ENCODE results near the gene TEKT2. TPM values are rescaled to one million over a fixed set of nuclear protein-coding genes. Genes with fewer than 3 reads are reported as not detected.

The TEKT2 gene
- total RNA-seq, 4 donors from 2014 or later: 0.24 to 1.1 (median 0.44) TPM; not detected in 1

DNA sequence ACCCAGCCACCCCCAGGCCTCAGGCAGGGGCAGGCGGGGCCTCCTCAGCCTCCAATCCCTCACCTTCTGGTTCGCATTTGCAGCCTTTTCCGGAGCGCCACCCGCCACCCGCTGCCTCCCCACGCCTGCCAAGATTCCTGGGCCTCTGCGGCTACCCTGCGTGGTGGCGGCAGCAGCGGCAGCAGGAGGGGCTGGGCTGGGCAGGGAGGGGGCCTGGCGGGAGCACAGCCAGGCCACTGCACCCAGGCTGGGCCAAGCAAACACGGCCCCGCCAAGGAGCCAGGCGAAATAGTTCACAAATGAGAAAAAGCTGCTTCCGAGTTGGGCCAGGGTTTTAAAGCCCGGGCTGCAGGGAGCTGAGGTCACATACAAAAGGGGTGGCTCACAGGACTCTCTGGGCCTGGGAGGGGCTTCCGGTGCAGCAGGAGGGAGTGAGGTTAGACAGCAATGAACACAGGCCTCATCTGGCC, 31.3 kb downstream of the TEKT2 start:
- no peak for TF ChIP-seq CTCF (IDR thresholded peaks at IDR 0.05)
- ATAC-seq (ENCODE audit: low FRiP score): no peak
- no peak for DNase-seq (ENCODE audit: low spot score)

DNA sequence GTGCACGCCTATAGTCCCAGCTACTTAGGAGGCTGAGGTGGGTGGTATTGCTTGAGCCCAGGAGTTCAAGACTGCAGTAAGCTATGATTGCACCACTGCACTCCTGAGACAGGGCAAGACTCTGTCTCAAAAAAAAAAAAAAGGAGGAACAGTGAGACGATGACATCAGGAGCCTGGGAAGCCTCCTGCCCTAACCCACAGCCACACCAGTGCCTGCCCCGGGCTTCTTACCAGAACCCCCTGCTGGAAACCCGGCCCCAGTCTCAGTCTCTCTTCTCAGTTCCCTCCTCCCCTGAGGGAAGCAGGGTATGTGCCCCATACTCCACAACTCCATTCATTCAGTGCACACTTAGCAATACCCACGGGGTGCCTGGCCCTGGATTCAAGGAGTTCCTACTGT, 32.0 kb downstream of the TEKT2 start:
- no peak for ATAC-seq (ENCODE audit: low FRiP score)
- TF ChIP-seq CTCF (IDR thresholded peaks at IDR 0.05): no peak
- no peak for DNase-seq (ENCODE audit: low spot score)

GRCh38 chr1:36116901-36117300, 33.0 kb downstream of the TEKT2 start:
- no peak for DNase-seq (ENCODE audit: low spot score)
- ATAC-seq (ENCODE audit: low FRiP score): no peak
- no peak for TF ChIP-seq CTCF (IDR thresholded peaks at IDR 0.05)

DNA sequence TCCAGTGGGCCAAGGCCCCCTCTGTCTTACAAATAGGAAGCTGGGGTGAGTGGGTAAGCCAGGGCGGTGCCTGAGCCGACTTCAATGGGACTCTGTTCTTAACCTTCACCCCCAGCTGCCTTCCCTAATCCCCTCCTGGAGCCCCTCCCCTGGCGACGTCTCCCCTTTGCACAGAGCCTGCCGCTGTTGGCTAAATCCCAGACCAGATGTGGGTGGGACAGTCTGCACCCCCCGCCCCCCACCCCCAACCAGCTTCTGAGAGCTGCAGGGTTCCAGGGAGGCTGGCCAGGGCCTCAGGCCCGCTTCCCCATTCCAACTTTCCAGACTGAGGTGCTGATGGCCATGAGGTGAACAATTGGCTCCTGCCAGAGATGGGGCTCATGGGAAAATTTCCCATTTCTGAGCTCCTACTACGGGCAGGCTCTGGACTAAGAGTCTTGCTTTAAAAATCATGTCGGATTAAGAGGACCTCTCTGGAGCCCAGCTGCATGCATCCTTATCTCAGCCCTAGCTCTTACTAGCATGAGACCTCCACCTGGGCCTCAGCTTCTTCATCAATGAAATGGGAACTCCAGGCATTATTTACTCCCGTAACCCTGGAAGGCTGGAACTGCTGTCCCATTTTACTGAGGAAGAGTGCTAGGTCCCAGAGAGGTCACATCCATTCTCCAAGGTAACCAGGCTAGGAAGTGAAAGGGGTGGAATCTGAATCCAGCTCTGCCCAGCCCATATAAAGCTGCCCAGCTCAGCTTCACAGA, 34.7 kb downstream of the TEKT2 start:
- no peak for TF ChIP-seq CTCF (IDR thresholded peaks at IDR 0.05)
- no peak for DNase-seq (ENCODE audit: low spot score)
- ATAC-seq (ENCODE audit: low FRiP score): no peak

- ATAC-seq (ENCODE audit: low FRiP score) (no peak), DNase-seq (ENCODE audit: low spot score) (no peak)
- TF ChIP-seq CTCF (IDR thresholded peaks at IDR 0.05): no peak
Measured at GRCh38 chr1:36119456-36119855, 35.6 kb downstream of the TEKT2 start.

GRCh38 chr1:36122062-36123030, 38.5 kb downstream of the TEKT2 start:
- no peak for ATAC-seq (ENCODE audit: low FRiP score)
- TF ChIP-seq CTCF (IDR thresholded peaks at IDR 0.05): no peak
- DNase-seq (ENCODE audit: low spot score): no peak
